HG02623 (cell line): ENCODE results near the gene KCTD8.
"Not testable (repeated sequence)": the region's sequence is repeated elsewhere in the genome, so short reads cannot be mapped to it uniquely, and the experiment has no call there.

Experiments used
- ATAC-seq: cut with Tn5 transposase; IDR thresholded peaks from one replicate; pipeline ENCODE4 v1.9.1; 2021; ENCODE audit warnings: moderate library complexity; ENCODE audit not compliant: unreplicated experiment

KCTD8 gene

GRCh38 chr4:44167766-44168165, 280.8 kb downstream of the KCTD8 start:
- ATAC-seq = not testable (repeated sequence)

GRCh38 chr4:44165938-44166337, 282.7 kb downstream of the KCTD8 start:
- no peak for ATAC-seq

- no peak for ATAC-seq
Measured at GRCh38 chr4:44162538-44163270, 285.9 kb downstream of the KCTD8 start.

GRCh38 chr4:44161756-44162155, 286.9 kb downstream of the KCTD8 start:
- no peak for ATAC-seq

- no peak for ATAC-seq
Measured at GRCh38 chr4:44160776-44161367, 287.7 kb downstream of the KCTD8 start.

- ATAC-seq = no peak
Measured at GRCh38 chr4:44159991-44160390, 288.6 kb downstream of the KCTD8 start.

GRCh38 chr4:44157611-44158277, 290.9 kb downstream of the KCTD8 start:
- no peak for ATAC-seq

GRCh38 chr4:44150091-44150576, 298.5 kb downstream of the KCTD8 start:
- ATAC-seq = no peak

- no peak for ATAC-seq
Measured at GRCh38 chr4:44149282-44149681, 299.3 kb downstream of the KCTD8 start.

- ATAC-seq = no peak
Measured at GRCh38 chr4:44147571-44148075, 301.0 kb downstream of the KCTD8 start.

GRCh38 chr4:44146516-44146915, 302.1 kb downstream of the KCTD8 start:
- no peak for ATAC-seq

GRCh38 chr4:44145868-44146267, 302.7 kb downstream of the KCTD8 start:
- ATAC-seq = no peak

GRCh38 chr4:44132526-44132925, 316.1 kb downstream of the KCTD8 start:
- ATAC-seq = no peak
